ENCODE measurements around the gene ABCC5.

GRCh38 chr3:183984749-183985729, 32.6 kb downstream of the ABCC5 start:
- TF ChIP-seq CTCF (IDR thresholded peaks at IDR 0.05; ENCODE audit: poor library complexity) (no peak), EZH2phosphoT487 (IDR thresholded peaks at IDR 0.05; ENCODE audit: low read depth, severe bottlenecking, unreplicated experiment) (no peak), EZH2 (IDR thresholded peaks at IDR 0.05; ENCODE audit: borderline replicate concordance) (no peak)

All from hepatocyte (in vitro differentiated cells).